ENCODE data around the gene LENG8.
A peak's percentile ranks its signal among the peaks of the same experiment; 100 is the strongest.

The LENG8 gene

GRCh38 chr19:54448774-54449700 lies at the start of gene LENG8:
LENG8 (plus strand) TSS chr19:54449199; CDS start chr19:54451345, 2,146 bp downstream.
- DNase-seq = peak; percentile 93

- DNase-seq = no peak
Measured at GRCh38 chr19:54400913-54401312, 48.1 kb upstream of the LENG8 start.

GRCh38 chr19:54403054-54403453 lies 45.9 kb upstream of the LENG8 start:
- no peak for DNase-seq

- DNase-seq = no peak
Measured at GRCh38 chr19:54405628-54406027, 43.4 kb upstream of the LENG8 start.

- DNase-seq = no peak
Measured at GRCh38 chr19:54407780-54408179, 41.2 kb upstream of the LENG8 start.

- no peak for DNase-seq
Measured at GRCh38 chr19:54408456-54409026, 40.5 kb upstream of the LENG8 start.

GRCh38 chr19:54411033-54411432 lies 38.0 kb upstream of the LENG8 start:
- DNase-seq = no peak

- no peak for DNase-seq
Measured at GRCh38 chr19:54412877-54413276, 36.1 kb upstream of the LENG8 start.

DNA sequence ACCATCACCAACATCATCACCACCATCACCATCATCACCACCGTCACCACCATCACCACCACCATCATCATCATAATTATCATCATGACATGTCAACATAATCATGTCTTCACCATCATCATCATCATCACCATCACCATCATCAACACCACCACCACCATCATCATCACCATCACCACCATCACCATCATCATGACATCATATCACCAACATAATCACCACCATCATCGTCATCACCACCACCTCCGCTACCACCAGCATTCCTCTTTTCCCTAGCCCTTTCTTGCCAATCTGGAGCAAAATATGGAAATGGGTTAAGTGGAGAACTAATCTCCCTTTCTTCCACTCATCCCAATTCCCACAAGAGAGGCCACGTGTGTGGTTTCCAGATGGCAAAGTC lies 34.8 kb upstream of the LENG8 start:
- DNase-seq = no peak

- DNase-seq = no peak
Measured at GRCh38 chr19:54415208-54415900, 33.6 kb upstream of the LENG8 start, which contains the start of gene TTYH1. TTYH1 (plus strand) TSS chr19:54415464; CDS start chr19:54415553, 89 bp downstream.

DNA sequence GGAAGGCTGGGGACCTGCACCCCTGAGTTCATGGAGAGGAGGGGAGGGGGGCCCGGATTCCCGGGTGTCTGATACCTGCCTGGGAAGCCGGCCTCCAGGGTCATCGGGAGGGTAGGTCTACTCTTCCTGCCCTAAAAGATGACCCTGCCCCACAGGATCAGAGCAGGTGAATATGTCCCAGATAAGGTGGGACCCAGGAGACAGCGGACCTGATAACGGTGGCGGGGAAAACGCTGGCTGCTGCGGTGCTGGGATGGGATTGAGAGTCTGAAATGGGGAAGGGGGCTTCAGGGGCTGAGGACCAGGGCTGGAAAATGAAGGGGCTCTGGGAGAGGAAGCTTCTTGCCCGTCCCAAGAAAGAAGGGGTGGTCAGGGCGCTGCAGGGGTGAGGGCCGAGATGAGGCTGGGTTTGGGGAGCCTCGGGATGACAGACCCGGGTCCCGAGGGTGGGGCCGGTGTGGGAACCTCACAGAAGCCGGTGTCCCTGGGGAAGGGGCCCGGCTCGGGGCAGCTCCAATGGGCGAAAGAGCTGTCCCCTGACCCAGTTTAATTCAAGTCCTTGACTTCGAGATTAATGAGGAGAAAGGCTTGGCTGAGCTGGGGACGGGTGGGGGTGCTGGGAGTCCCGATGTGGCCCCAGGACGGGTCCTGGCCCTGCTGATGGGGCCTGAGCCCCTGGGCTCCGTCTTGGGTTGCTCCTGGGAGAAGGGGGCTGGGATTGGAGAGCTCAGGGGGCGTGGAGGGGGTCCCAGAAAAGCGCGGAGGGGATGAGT lies 32.9 kb upstream of the LENG8 start:
- DNase-seq = no peak

- DNase-seq = no peak
Measured at GRCh38 chr19:54416695-54417491, 32.1 kb upstream of the LENG8 start.

- DNase-seq = no peak
Measured at GRCh38 chr19:54418030-54418929, 30.7 kb upstream of the LENG8 start.

GRCh38 chr19:54418930-54419800 lies 29.8 kb upstream of the LENG8 start:
- DNase-seq = no peak

DNA sequence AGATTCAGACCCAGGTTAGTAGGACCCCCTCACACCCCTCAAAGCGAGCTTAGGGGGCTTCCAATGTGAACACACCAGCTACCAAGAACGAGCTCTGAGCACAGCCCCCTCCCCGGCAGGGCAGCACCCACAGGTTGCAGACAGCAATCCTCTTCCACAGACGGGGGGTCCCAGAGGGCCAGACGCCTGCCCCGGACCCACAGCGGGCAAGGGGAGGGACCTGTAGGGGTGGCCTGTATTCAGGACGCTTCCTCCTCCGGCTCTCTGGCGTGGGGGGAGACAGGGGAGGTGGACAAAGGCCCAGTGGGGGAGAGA lies 29.0 kb upstream of the LENG8 start:
- no peak for DNase-seq

DNA sequence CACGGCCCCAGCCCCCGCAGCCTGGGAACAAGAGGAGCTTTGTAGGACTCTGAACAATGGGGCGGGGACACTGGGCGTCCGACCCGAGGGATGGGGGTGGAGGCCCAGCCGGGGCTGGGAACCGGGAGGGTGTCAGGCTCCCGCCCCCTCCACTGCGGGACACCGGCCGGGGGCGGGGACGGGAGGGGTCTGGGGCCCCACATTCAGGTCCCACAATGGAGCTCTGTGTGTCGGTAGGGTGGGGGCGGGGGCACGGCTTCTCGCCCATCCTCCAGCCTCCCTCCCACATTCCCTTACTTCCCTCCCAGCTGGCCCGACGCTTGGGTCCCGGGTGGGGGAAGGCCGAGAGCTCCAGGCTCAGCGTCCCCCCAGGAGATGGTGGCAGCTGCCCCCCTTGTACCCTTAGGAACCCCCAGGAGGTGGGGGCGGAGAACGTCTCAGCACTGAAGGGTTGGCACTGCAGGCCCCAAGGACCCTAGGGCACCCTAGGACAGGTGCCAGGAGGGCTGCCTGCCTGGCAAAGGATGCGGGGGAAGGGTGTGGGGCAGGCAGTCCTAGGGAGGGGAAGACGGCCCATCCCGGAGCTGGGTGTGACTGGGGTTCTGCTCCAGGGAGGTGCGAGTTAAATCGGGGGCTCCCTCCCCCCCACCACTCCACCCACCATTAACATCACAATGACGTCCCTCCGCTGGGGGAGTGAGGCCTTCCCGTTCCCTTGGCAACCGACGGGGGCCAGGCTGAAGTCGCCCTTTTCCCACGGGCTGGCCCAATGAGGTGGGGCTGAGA lies 28.4 kb upstream of the LENG8 start:
- no peak for DNase-seq

- no peak for DNase-seq
Measured at GRCh38 chr19:54421169-54421516, 27.9 kb upstream of the LENG8 start.

DNA sequence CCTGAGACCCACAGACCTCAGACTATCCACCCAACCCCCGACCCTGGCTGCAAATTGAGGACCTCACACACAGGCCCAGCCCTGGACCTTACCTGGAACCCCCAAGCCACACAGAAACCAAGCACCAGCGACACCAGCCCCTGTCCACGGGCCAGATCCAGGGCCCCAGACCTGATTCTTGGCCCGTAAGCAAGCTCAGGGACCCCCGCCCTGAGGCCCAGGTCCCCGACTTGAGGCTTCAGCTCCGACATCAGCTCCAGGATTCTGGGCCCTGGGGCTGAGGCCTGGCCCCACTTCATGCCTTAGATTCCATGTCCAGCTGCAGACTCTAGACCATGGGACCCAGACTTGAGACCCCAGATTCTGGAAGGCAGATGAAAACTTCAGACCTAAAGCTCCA lies 27.5 kb upstream of the LENG8 start:
- no peak for DNase-seq

DNA sequence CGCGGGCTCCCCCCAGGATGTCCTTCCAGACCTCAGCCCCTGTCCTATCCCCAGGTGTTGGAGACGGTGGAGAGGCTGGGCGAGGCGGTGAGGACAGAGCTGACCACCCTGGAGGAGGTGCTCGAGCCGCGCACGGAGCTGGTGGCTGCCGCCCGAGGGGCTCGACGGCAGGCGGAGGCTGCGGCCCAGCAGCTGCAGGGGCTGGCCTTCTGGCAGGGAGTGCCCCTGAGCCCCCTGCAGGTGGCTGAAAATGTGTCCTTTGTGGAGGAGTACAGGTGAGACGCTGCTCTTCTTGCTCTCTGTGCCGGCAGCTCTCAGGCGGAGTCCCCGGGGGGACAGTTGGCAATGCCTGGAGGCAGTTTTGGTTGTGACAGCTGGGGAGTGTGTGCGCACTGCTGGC lies 26.9 kb upstream of the LENG8 start:
- DNase-seq = no peak
